GM18507 (cell line): Measurements from ENCODE around the gene GNG13.

Experiments
- DNase-seq: peaks from one replicate; pipeline ENCODE4 v3.0.0; 2011; ENCODE audit warnings: low read depth; ENCODE audit not compliant: insufficient read length; ENCODE audit errors: extremely low spot score
- FAIRE-seq: peaks from 2 replicates; lab custom pipeline; 2011; peaks lifted over from hg19 to GRCh38; lab: Jason Lieb, UNC

Gene GNG13

GRCh38 chr16:797120-797420 lies 3.5 kb downstream of the GNG13 start:
- FAIRE-seq: no peak

GRCh38 chr16:796296-797119 lies 4.0 kb downstream of the GNG13 start:
- DNase-seq: no peak
- no peak for FAIRE-seq

More at GRCh38 chr16:797120-797420, 3.5 kb downstream of the GNG13 start:
- no peak for DNase-seq

- DNase-seq: no peak
- FAIRE-seq: no peak
These were observed 4.8 kb downstream of the GNG13 start for GRCh38 chr16:795580-796229.

- no peak for DNase-seq
- FAIRE-seq: no peak
These were observed 5.6 kb downstream of the GNG13 start for GRCh38 chr16:794853-795466.

- no peak for FAIRE-seq
- no peak for DNase-seq
These were observed 6.3 kb downstream of the GNG13 start for GRCh38 chr16:794091-794822.

- DNase-seq: no peak
- no peak for FAIRE-seq
These were observed 7.1 kb downstream of the GNG13 start for GRCh38 chr16:793414-793813.

- DNase-seq (no peak), FAIRE-seq (no peak)
These were observed 8.1 kb downstream of the GNG13 start for GRCh38 chr16:792221-792995.

- FAIRE-seq: no peak
- no peak for DNase-seq
These were observed 9.4 kb downstream of the GNG13 start for GRCh38 chr16:791131-791530.

- FAIRE-seq: no peak
- DNase-seq: no peak
These were observed 10.4 kb downstream of the GNG13 start for GRCh38 chr16:790086-790485.

GRCh38 chr16:789191-789850 lies 11.2 kb downstream of the GNG13 start:
- FAIRE-seq: no peak
- no peak for DNase-seq

GRCh38 chr16:788399-789126 lies 12.0 kb downstream of the GNG13 start, which contains the start of gene CHTF18:
TSS of gene CHTF18 (plus strand) at chr16:788620. CDS start at chr16:788685, 65 bp downstream.
- DNase-seq (peak; percentile 100), FAIRE-seq (peak; percentile 77)

GRCh38 chr16:787978-788398 lies 12.5 kb downstream of the GNG13 start, which contains the start of gene RPUSD1:
TSS of gene RPUSD1 (minus strand) at chr16:788381. CDS start at chr16:787737, 644 bp downstream.
- FAIRE-seq: no peak
- DNase-seq: no peak

- FAIRE-seq: no peak
These were observed 13.1 kb downstream of the GNG13 start for GRCh38 chr16:787321-787966.

GRCh38 chr16:785563-786535 lies 14.7 kb downstream of the GNG13 start:
- FAIRE-seq (no peak), DNase-seq (peak; percentile 51)

More at GRCh38 chr16:787321-787966, 13.1 kb downstream of the GNG13 start:
- no peak for DNase-seq

- DNase-seq (no peak), FAIRE-seq (no peak)
These were observed 16.1 kb downstream of the GNG13 start for GRCh38 chr16:784431-784830.

- DNase-seq: no peak
- no peak for FAIRE-seq
These were observed 17.0 kb downstream of the GNG13 start for GRCh38 chr16:783404-784161.
